GM18858 (cell line): Measurements from ENCODE around the gene SCAPER.
"Not testable (repeated sequence)": the region's sequence is repeated elsewhere in the genome, so short reads cannot be mapped to it uniquely, and the experiment has no call there.

Experiments used
- ATAC-seq: cut with Tn5 transposase; IDR thresholded peaks from one replicate; pipeline ENCODE4 v1.9.1; 2021; ENCODE audit not compliant: unreplicated experiment

SCAPER gene

GRCh38 chr15:76439542-76439941 is 465.6 kb downstream of the SCAPER start:
- ATAC-seq: no peak

DNA sequence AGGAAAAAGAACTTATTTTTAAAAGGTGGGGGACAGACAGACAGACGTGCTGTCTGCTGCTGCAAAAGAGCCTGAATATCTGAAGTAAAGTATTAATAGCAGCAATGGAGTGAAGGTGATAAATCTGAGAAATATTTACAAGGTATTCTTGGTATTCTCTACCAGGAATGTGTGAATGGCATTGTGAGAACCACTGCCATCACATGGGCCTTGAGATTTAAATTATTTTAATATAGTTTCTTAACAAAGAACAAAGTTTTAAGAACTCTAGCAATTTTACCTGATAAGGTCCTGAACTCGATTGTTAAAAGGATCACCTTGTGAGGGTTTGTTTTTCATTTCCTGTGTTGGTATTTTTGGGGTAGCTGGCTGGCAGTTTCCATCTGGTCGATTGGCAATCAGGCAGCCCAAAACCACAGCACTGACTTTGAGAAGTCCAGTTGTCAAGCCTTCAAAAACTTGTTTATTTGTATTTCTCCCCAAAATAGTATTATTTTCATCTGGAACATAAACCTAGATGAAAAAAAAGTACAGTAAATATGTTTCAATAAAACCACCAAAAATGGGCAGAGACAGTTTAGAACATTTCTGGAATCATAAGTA is 471.2 kb downstream of the SCAPER start:
- ATAC-seq: no peak

DNA sequence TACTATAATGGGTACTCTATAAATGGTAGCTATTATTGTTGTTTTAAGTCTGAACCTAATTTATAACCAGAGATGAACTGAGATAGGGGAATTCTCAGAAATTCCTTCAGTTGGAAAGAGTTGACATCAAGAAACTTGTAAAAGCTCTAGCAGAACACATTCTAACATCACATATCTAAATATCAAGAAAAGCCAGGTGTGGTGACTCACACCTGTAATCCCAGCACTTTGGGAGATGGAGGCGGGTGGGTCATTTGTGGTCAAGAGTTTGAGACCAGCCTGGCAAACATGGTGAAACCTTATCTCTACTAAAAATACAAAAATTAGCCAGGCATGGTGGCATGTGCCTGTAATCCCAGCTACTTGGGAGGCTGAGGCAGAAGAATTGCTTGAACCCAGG is 472.1 kb downstream of the SCAPER start:
- ATAC-seq: not testable (repeated sequence)

DNA sequence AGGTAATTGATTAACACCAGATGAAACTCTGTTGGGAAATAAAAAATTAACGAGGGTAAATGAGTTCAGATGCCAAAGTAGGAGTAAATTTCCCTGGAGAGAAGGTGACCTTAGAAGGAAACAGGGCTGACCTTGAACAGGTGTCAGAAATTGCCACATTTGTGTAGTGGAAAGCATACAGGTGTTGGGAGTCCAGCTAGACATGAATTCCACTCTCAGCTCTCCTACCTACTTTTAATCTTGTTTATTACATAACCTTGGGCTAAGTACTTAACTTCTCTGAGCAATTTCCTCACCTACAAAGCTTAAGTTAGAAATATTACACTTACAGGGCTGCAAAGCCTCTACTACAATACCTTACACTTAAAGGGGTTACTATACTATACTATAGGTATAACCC is 472.5 kb downstream of the SCAPER start:
- no peak for ATAC-seq

GRCh38 chr15:76431971-76432370 is 473.2 kb downstream of the SCAPER start:
- no peak for ATAC-seq

GRCh38 chr15:76430711-76431110 is 474.4 kb downstream of the SCAPER start:
- ATAC-seq: not testable (repeated sequence)

- ATAC-seq: no peak
These were observed 475.5 kb downstream of the SCAPER start for GRCh38 chr15:76429661-76430060.

DNA sequence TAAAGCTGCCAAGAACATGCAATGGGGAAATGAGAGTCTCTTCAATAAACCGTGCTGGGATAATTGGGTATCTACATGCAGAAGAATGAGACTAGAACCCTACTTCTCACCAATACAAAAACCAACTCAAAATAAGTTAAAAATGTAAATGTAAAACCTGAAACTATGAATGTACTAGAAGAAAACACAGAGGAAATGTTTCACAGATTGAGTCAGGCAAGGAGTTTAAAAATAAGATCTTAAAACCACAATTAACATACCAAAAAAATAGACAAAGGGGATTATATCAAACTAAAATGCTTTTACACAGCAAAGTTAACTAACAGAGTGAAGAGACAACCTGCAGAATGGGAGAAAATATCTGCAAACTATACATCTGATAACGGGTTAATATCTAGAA is 478.2 kb downstream of the SCAPER start:
- no peak for ATAC-seq

- no peak for ATAC-seq
These were observed 486.6 kb downstream of the SCAPER start for GRCh38 chr15:76418352-76419140.

GRCh38 chr15:76401285-76401684 is 503.9 kb downstream of the SCAPER start:
- ATAC-seq: no peak

- no peak for ATAC-seq
These were observed 506.6 kb downstream of the SCAPER start for GRCh38 chr15:76398317-76399104.

DNA sequence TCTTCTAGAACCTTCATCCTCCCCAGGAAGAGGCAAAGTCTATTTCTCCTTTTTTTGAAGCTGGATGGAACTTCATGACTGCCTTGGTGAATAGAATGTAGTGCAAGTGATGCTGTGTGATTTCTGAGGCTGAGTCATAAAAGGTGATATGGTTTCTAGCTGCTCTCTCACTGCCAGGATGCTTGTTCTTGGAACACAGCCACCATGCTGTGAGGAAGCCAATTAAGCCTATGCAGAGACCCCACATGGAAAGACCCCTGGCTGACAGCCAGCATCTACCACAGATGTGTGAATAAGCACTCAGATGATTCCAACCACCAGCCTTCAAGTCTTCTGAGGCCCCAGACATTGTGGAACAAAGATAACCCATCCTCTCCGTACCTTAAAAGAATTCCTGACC is 511.5 kb downstream of the SCAPER start:
- ATAC-seq: no peak

GRCh38 chr15:76391847-76392246 is 513.3 kb downstream of the SCAPER start:
- no peak for ATAC-seq

DNA sequence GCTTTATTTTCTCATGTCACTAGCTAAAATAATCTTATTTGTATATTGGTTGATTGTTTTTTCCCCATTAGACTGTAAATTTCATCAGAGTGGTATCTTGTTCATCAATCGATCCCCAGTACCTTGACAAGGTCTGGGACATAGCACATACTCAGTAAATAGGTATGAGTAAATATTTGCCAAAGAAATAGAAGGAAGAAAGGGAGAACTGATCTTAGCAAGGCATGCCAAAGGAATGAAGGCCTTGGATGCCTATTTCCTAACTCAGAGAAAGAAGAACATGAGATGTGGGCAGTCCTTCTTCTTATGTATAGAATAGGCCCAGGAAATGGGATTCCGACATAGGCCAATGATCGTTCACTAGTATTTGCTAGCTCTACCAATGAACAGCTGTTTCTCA is 513.8 kb downstream of the SCAPER start:
- ATAC-seq: no peak

DNA sequence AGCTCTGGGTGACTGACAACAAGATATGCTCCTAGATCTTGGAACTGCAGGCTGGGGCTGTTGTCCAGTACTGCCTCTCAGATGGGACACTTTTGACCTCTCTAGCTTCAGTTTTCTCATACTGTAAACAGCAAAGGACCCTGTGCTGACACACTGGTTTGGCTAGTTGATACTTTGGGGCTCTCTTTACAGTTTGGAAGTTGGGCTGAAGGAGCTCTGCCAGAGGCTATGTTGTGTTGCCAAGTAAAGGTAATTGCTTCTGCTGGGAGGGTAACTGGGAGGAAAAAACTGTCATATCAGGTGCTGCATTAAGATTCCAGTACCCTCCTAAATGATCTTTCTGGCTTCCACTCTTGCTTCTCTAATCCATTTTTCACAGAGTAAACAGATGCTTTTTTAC is 514.6 kb downstream of the SCAPER start:
- ATAC-seq: no peak

GRCh38 chr15:76386926-76387325 is 518.2 kb downstream of the SCAPER start:
- ATAC-seq: no peak

- ATAC-seq: no peak
These were observed 519.0 kb downstream of the SCAPER start for GRCh38 chr15:76386178-76386577.

DNA sequence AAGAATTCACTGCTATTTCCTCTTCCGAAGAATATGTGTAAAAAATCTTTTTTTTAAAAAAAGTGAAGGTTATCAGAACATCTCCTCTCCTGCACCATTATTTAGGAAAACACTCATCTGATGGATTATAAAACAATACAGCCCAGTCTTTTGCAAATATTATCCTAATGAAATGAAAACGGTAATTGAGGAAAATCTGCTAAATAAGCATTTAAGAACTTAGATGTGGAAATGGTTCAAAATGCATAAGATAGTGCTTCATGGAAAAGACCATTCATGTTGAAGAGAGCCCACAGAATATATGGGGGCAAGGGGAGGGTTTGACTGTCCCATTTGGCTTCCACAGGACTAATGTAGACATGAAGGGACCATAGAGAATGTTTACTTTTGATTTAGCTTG is 520.7 kb downstream of the SCAPER start:
- no peak for ATAC-seq

- no peak for ATAC-seq
These were observed 522.0 kb downstream of the SCAPER start for GRCh38 chr15:76382987-76383728.

- no peak for ATAC-seq
These were observed 523.8 kb downstream of the SCAPER start for GRCh38 chr15:76381366-76381765.

DNA sequence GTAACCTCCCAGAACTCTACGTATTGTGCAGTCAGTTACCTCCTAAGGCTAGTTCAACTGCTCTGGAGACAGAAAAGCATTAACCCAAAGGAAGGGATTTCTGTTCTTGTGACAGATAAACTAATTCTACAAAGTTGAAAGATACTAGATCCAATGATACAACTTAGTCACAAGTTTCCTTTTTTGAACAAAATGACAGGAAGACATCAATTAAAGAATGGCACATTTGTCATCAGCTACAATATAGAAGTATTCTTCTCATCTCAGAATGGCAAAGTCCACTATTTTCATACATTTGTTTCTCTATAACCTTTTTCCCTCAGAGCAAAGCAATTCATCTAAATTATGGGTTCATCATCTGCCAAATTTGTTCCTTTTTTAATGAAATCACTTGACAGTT is 524.9 kb downstream of the SCAPER start:
- ATAC-seq: no peak
